Measurements from ENCODE around the gene IL17RA. TPM values are rescaled to one million over a fixed set of nuclear protein-coding genes. Genes with fewer than 3 reads are reported as not detected.

Gene IL17RA
- total and polyA plus RNA-seq, 2 of the 4 experiments (the other 2 are of a cell fraction): 5.2 to 15.3 TPM

- H4K8ac ChIP-seq (ENCODE audit: low read depth in 2 of 2, low read length in 2 of 2): no peak overlapping the region
- H3K4ac ChIP-seq (ENCODE audit: low read depth, low read length): no peak overlapping the region
- H3K4me2 ChIP-seq (ENCODE audit: low read depth, low read length): no peak overlapping the region
- no peaks in the 10 kb centered on the region for H3K36me3 ChIP-seq (ENCODE audit: control insufficient read depth, insufficient read depth, low read length)
- H2BK5ac ChIP-seq (ENCODE audit: low read depth, low read length, poor library complexity, severe bottlenecking): no peak overlapping the region
- H4K20me1 ChIP-seq (ENCODE audit: insufficient read depth, low read length): no peaks in the 10 kb centered on the region
- H2BK120ac ChIP-seq (ENCODE audit: low read depth, low read length): no peak overlapping the region
- H2AK9ac ChIP-seq (replicated peaks; ENCODE audit: low read depth, low read length, poor library complexity): no peak overlapping the region
- no peak overlapping the region for H3K18ac ChIP-seq (ENCODE audit: low read depth, low read length)
- H3K4me3 ChIP-seq (ENCODE audit: insufficient read depth, low read depth, low read length): no peak overlapping the region
- DNase-seq (peak; percentile 40), ATAC-seq (ENCODE audit: low read depth) (no peak)
- TF ChIP-seq CEBPB (IDR thresholded peaks at IDR 0.05; ENCODE audit: low read depth, low read length) (no peak), RFX5 (IDR thresholded peaks at IDR 0.05; ENCODE audit: low read depth, low read length) (no peak), MXI1 (IDR thresholded peaks at IDR 0.05; ENCODE audit: borderline replicate concordance, low read depth, low read length) (no peak), MAZ (IDR thresholded peaks at IDR 0.05; ENCODE audit: borderline replicate concordance, low read depth, low read length) (no peak), RAD21 (IDR thresholded peaks at IDR 0.05; ENCODE audit: low read length) (no peak), ELK1 (IDR thresholded peaks at IDR 0.05; ENCODE audit: borderline replicate concordance, low read depth, low read length) (no peak), POLR2A (IDR thresholded peaks at IDR 0.05; ENCODE audit: low read depth, low read length) (no peak), USF2 (IDR thresholded peaks at IDR 0.05; ENCODE audit: low read depth, low read length) (no peak), FOS (IDR thresholded peaks at IDR 0.05; ENCODE audit: low read depth, low read length) (no peak), SMC3 (IDR thresholded peaks at IDR 0.05; ENCODE audit: low read depth, low read length) (no peak), NFE2L2 (IDR thresholded peaks at IDR 0.05; ENCODE audit: low read depth, low read length) (peak; percentile 13; the same call in 1 of the 2 replicates), CHD1 (IDR thresholded peaks at IDR 0.05; ENCODE audit: low read depth, low read length) (no peak), MAFK (IDR thresholded peaks at IDR 0.05; ENCODE audit: low read depth, low read length) (peak; percentile 55; the same call in 1 of the 2 replicates), BHLHE40 (IDR thresholded peaks at IDR 0.05; ENCODE audit: low read depth, low read length) (no peak), RCOR1 (IDR thresholded peaks at IDR 0.05; ENCODE audit: insufficient replicate concordance, low read length) (no peak)
- TF ChIP-seq, protein P1, sequence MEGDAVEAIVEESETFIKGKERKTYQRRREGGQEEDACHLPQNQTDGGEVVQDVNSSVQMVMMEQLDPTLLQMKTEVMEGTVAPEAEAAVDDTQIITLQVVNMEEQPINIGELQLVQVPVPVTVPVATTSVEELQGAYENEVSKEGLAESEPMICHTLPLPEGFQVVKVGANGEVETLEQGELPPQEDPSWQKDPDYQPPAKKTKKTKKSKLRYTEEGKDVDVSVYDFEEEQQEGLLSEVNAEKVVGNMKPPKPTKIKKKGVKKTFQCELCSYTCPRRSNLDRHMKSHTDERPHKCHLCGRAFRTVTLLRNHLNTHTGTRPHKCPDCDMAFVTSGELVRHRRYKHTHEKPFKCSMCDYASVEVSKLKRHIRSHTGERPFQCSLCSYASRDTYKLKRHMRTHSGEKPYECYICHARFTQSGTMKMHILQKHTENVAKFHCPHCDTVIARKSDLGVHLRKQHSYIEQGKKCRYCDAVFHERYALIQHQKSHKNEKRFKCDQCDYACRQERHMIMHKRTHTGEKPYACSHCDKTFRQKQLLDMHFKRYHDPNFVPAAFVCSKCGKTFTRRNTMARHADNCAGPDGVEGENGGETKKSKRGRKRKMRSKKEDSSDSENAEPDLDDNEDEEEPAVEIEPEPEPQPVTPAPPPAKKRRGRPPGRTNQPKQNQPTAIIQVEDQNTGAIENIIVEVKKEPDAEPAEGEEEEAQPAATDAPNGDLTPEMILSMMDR (conservative IDR thresholded peaks at IDR 0.05; ENCODE audit: low read depth, low read length): no peak
- no peak overlapping the region for H3K56ac ChIP-seq (ENCODE audit: extremely low read depth, insufficient read depth, low read length)
- in situ Hi-C loops (cut with MboI; ENCODE audit: low sequenced_read_pairs): loop anchor here (5.0 to 25.0 kb wide), 3 partner anchors 100 to 738 kb away; no protein-coding TSS in a partner anchor
- intact Hi-C loops (cut with micrococcal nuclease): loop anchor here (1.0 to 10.0 kb wide), 3 partner anchors 97 to 1000 kb away; partner anchors contain the start of gene PEX26
- H3K14ac ChIP-seq (replicated peaks; ENCODE audit: low read depth, low read length): no peak overlapping the region
- H2AK5ac ChIP-seq (ENCODE audit: low read depth, low read length): no peak overlapping the region
- CTCF ChIA-PET: interaction anchor here (1.1 to 4.3 kb wide), 5 partner anchors 16 to 435 kb away, joined by 3 to 24 read pairs (median 8); no protein-coding TSS in a partner anchor
- dilution Hi-C loops (cut with HindIII; ENCODE audit: low sequenced_read_pairs, unreplicated experiment): no loop called here
- no peak overlapping the region for H2AFZ ChIP-seq (replicated peaks; ENCODE audit: low read length, poor library complexity)
- no peak overlapping the region for H3K9ac ChIP-seq (ENCODE audit: low read depth, low read length)
- no peak overlapping the region for H3K27ac ChIP-seq (ENCODE audit: insufficient read depth, low read length)
- H3K23ac ChIP-seq (ENCODE audit: low read depth, low read length): no peak overlapping the region
- H2BK20ac ChIP-seq (ENCODE audit: low read depth, low read length): no peak overlapping the region
- no peak overlapping the region for H2BK15ac ChIP-seq (ENCODE audit: low read depth, low read length)
- H3K79me1 ChIP-seq (ENCODE audit: low read depth in 1 of 2, low read length in 2 of 2): no peaks in the 10 kb centered on the region
- POLR2A ChIA-PET (ENCODE audit: unreplicated experiment): no interaction called here
- H4K5ac ChIP-seq (ENCODE audit: low read depth, low read length): no peak overlapping the region
- BruUV-seq (replicated peaks): no TSS peak
- H3K9me1 ChIP-seq (ENCODE audit: insufficient read depth, low read length): no peaks in the 10 kb centered on the region
- peaks cover 6% of the 10 kb centered on the region for H3K4me1 ChIP-seq (ENCODE audit: control insufficient read depth, insufficient read depth, low read length)
- peaks cover 3% of the 10 kb centered on the region for H3K27me3 ChIP-seq (ENCODE audit: control insufficient read depth, insufficient read depth, low read length)
- H3K9me3 ChIP-seq (ENCODE audit: control insufficient read depth, insufficient read depth, low read length): no peaks in the 10 kb centered on the region
- no peak overlapping the region for H4K91ac ChIP-seq (ENCODE audit: insufficient read depth, low read depth, low read length)
Measured at GRCh38 chr22:17074648-17075002, 10.2 kb upstream of the IL17RA start.
